IPS-15b (cell line): ENCODE data around the gene SLC30A2.

Source experiments
- H3K27me3 ChIP-seq: one replicate; pipeline ENCODE4 v1.6.1; 2013; ENCODE audit warnings: low read length; ENCODE audit not compliant: control insufficient read depth, insufficient read depth
- H3K36me3 ChIP-seq: one replicate; pipeline ENCODE4 v1.6.1; 2013; ENCODE audit warnings: low read length; ENCODE audit not compliant: control insufficient read depth, insufficient read depth
- H3K4me1 ChIP-seq: one replicate; pipeline ENCODE4 v1.6.1; 2013; ENCODE audit warnings: mild to moderate bottlenecking, low read length; ENCODE audit not compliant: control insufficient read depth, insufficient read depth
- H3K4me3 ChIP-seq: one replicate; pipeline ENCODE4 v1.5.1; 2013; ENCODE audit warnings: low read depth, low read length
- H3K9ac ChIP-seq: one replicate; pipeline ENCODE4 v1.6.1; 2013; ENCODE audit warnings: low read depth, mild to moderate bottlenecking, low read length
- H3K9me3 ChIP-seq: one replicate; pipeline ENCODE4 v1.6.1; 2013; ENCODE audit warnings: mild to moderate bottlenecking, low read length; ENCODE audit not compliant: control insufficient read depth, insufficient read depth

SLC30A2 gene

DNA sequence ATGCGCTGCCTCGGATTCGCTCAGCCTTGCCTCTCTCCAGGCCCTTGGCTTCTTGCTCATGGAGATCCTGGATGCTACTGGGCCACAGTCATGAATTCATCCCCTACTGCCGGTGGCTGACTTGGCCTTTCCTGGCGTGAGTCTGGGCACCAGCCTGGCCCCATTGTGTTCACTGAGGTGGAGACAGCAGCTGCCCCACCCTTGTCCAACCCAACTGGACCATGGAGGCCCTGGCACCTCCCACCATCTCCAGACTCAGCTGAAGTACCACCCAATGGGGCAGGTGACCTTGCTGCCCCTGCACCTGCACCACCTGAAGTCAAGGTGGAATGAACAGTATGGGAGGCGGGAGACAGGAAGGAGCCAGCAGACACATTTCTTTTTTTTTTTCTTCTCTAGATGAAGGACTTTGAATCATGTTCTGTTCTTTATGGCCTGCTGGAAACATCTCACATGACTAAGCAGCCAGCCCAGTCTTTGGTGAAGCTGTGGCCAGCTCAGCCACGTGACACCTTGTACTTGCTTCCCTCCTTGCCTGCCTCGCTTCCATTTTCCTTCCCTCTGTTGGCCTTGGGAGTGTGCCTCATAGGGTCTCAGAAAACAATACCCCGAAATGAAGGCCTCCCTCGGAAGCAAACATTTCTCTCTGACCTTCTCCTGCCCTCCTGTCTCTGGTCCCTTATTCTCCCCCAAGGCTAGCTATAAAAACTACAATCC is 3.8 kb upstream of the SLC30A2 start:
- Histone ChIP-seq H3K4me3 (no peak overlapping the region), H3K27me3 (peaks cover 62% of the 10 kb centered on the region), H3K36me3 (no peaks in the 10 kb centered on the region), H3K9ac (no peak overlapping the region), H3K4me1 (peaks cover 3% of the 10 kb centered on the region), H3K9me3 (no peaks in the 10 kb centered on the region)

DNA sequence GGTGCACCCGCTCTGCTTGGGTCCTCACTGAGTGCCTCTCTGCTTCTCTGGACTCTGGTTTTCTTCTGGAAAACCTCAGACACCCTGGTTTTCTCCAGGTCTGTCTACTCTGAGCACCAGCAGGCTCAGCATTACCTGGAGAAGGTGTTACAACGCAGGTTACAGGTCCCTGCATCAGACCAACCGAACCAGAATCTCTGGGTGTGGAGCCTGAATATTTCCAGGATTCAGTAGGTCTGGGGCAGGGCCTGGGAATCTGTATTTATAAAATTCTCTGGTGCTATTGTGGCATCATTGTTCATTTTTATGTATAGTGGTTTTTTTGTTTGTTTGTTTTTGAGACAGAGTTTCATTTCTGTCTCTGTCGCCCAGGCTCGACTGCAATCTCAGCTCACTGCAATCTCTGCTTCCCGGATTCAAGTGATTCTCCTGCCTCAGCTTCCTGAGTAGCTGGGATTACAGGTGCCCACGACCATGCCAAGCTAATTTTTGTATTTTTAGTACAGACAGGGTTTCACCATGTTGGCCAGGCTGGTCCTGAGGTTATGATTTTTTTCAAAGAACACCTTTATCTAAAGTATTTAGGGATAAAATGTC is 1.5 kb upstream of the SLC30A2 start:
- Histone ChIP-seq H3K9me3 (no peaks in the 10 kb centered on the region), H3K4me1 (no peaks in the 10 kb centered on the region), H3K36me3 (no peaks in the 10 kb centered on the region), H3K27me3 (peaks cover 79% of the 10 kb centered on the region), H3K4me3 (peak overlapping the region; percentile 56), H3K9ac (no peak overlapping the region)

DNA sequence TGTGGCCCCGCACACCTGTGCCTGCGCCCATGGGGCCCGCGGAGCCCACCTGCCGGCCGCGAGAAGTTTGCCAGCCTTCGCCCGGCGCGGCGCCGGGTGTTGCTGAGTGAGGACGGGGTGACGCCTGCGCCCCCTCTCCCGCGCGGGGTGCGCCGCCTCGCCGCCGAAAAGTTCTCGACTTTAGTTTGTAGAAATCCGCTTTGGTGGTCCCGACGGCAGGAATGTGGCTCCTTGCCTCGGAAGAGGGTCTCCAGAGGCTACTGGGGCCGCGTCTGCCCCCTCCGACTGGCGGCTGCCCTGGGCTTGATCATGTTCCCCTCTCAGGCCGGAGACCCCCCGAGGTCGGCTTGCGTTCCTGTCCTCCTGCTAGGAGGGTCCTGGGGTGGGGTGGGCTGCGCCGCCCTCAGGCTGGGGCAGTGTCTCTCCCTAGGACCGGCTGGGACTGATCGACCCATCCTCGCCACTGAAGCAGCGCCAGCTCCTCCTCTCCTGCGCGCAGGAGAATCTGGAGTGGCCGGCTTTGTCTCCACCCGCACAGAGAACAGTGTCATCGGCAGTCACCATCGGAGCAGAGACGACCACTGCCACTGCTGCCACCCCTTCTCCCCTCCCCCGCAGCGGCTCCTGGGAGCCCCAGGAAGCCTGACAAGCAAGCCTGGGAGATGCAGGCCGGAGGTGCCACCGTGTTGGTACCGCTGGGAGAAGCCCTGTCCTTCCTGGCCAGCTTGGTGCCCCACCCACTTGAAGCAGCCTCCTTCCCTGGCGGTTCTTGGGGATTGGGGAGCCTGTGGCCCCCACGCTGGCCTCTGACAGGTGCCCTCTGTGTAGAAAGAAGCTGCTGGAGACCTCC is 553 bp upstream of the SLC30A2 start:
- no peaks in the 10 kb centered on the region for H3K4me1 ChIP-seq
- H3K27me3 ChIP-seq, result peaks cover 87% of the 10 kb centered on the region
- H3K4me3 ChIP-seq, result peak overlapping the region; percentile 56
- no peak overlapping the region for H3K9ac ChIP-seq
- no peaks in the 10 kb centered on the region for H3K36me3 ChIP-seq
- no peaks in the 10 kb centered on the region for H3K9me3 ChIP-seq

GRCh38 chr1:26044971-26045721 is 772 bp downstream of the SLC30A2 start:
- Histone ChIP-seq H3K4me3 (peak overlapping the region; percentile 56), H3K9ac (no peak overlapping the region)

DNA sequence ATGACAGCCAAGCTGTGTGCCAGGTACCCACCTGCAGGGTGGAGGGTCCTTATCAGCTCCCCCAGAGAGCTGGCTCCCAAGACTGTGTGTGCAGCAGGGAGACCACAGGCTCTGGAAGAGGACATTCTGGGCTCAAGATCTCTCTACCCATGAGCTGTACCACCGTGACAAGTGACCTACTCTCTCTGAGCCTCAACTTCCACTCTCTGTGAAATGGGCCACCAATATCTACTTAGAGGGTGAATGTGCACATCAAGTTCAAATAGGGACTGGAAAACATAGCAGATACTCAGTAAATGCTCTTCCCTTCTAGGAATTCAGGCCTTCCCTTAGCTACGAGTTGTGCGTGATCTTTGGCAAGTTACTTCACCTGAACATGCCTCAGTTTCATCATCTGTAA is 1.5 kb downstream of the SLC30A2 start:
- Histone ChIP-seq H3K27me3 (peaks cover 75% of the 10 kb centered on the region), H3K9ac (no peak overlapping the region), H3K4me3 (no peak overlapping the region), H3K36me3 (no peaks in the 10 kb centered on the region), H3K9me3 (no peaks in the 10 kb centered on the region), H3K4me1 (no peaks in the 10 kb centered on the region)

More at GRCh38 chr1:26044971-26045721, 772 bp downstream of the SLC30A2 start:
- Histone ChIP-seq H3K27me3 (peaks cover 82% of the 10 kb centered on the region), H3K9me3 (no peaks in the 10 kb centered on the region), H3K4me1 (no peaks in the 10 kb centered on the region), H3K36me3 (no peaks in the 10 kb centered on the region)

DNA sequence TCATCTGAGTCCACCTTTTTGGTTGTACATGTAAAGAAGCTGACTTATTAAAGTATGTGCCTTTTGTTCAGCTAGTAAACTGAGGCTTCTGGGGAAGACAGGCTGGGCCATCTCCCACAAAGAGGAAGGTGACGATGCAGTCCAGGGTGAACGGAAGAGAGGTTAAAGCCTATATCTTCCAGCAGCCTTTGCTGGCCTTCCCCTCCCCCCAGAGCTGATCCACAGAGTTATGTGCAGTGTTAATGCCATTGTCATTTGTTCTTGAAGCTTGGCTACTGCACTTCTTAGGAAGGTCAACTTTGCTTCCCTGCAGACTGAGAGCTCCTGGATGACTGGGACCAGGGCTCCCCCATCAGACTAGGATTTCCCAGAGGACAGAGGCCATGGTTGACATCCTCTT is 2.2 kb downstream of the SLC30A2 start:
- Histone ChIP-seq H3K4me1 (no peaks in the 10 kb centered on the region), H3K9ac (no peak overlapping the region), H3K9me3 (no peaks in the 10 kb centered on the region), H3K27me3 (peaks cover 69% of the 10 kb centered on the region), H3K4me3 (no peak overlapping the region), H3K36me3 (no peaks in the 10 kb centered on the region)

DNA sequence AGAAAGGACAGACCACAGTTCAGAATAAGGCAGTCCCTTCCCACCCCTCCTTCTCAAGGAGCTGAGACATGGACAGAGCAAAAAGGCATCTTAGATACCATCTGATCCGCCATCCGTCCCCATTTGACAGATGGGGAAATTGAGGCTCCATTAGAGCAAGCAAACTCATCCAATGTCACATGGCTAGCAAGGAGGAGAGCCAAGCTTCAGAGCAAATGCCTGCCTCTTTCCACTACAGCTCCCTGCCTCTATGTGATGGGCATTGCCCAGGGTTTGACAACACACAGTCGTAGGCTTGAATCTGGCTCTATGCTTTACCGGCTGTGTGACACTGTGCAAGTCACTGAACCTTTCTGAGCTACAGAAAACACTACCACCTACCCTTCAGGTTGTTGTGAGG is 3.9 kb downstream of the SLC30A2 start:
- no peak overlapping the region for H3K4me3 ChIP-seq
- H3K9ac ChIP-seq, result no peak overlapping the region
- peaks cover 58% of the 10 kb centered on the region for H3K27me3 ChIP-seq
- no peaks in the 10 kb centered on the region for H3K4me1 ChIP-seq
- no peaks in the 10 kb centered on the region for H3K9me3 ChIP-seq
- H3K36me3 ChIP-seq, result no peaks in the 10 kb centered on the region

DNA sequence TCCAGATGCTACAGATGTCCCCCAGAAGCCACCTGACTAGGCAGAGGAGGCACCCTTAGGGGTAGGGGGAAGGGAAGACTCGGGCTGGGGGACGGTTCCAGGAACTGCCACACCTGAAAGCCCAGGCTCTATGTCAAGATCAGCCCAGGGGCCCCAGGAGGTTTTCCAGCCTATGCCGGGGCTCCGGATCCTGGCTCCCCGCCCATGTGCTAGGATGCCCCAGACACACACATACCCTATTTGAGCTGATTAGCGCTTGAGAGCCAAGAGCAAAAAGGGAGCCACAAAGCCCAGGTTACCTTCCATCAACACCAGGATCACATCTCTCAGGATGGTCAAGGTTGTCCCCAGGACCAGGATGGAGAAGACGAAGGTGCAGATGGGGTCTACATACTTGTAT is 4.5 kb downstream of the SLC30A2 start:
- Histone ChIP-seq H3K36me3 (no peaks in the 10 kb centered on the region), H3K4me1 (no peaks in the 10 kb centered on the region), H3K4me3 (no peak overlapping the region), H3K27me3 (peaks cover 58% of the 10 kb centered on the region), H3K9me3 (no peaks in the 10 kb centered on the region), H3K9ac (no peak overlapping the region)

DNA sequence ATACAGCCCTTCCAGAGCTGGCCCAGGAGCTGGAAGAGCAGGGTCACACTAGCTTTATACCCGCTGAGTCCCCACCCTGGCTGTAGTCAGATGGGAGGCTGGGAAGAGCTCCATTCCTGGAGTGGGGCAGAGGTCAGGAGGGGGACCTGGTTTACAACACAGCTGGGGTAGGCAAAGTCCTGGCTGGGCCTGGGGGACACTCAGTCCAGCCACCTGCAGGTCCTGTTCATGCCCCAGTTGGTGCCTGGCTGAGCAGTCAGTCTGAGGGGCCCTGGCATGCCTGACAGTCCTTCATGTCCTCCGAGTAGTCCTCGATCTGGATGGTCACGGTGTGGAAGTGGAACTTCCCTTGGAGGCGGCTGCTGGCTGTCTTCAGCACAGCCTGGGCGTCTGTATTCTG is 7.0 kb downstream of the SLC30A2 start:
- Histone ChIP-seq H3K27me3 (peaks cover 47% of the 10 kb centered on the region), H3K4me3 (no peak overlapping the region), H3K36me3 (no peaks in the 10 kb centered on the region), H3K4me1 (peaks cover 3% of the 10 kb centered on the region), H3K9me3 (no peaks in the 10 kb centered on the region), H3K9ac (no peak overlapping the region)

DNA sequence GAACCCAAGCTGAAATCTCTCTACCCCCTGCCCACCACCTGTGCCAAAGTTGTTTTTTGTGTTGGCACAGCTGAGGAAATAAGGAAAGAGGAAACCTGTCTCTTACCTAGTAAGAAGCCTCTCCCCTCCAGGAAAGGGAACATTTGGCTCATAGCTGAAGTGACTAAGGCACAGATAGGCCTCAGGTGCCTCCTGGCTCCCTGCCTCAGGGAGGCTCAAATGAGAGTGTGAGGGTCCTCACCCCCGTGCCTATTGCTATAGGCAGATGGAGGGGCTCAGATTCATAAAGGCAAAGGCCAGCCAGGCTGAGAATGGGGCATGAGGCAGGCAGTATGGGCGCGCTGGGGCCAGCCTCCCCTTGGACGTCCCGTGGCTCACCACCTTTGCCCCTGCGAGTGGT is 7.4 kb downstream of the SLC30A2 start:
- Histone ChIP-seq H3K9me3 (no peaks in the 10 kb centered on the region), H3K36me3 (no peaks in the 10 kb centered on the region), H3K27me3 (peaks cover 47% of the 10 kb centered on the region), H3K4me1 (peaks cover 3% of the 10 kb centered on the region), H3K4me3 (no peak overlapping the region), H3K9ac (no peak overlapping the region)

DNA sequence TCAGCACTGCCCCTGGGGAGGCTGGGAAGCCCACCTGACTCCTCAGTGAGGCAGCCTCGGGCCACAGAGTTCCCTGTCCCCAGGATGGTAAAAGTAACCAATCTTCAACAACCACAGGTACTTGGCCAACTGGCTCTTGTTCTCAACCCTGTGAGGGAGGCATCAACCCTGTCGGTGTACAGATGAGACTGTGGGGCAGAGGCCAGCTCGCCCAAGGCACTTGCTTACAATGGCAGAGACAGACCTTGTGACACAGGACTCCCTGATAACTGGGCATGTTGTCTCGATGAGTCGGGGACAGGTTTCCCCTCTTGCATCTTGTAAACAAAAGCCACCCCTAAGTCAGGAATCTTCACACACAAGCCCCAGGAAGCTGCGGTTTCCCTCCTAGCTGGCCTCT is 8.0 kb downstream of the SLC30A2 start:
- peaks cover 42% of the 10 kb centered on the region for H3K27me3 ChIP-seq

More for the DNA sequence above, 8.0 kb downstream of the SLC30A2 start:
- Histone ChIP-seq H3K36me3 (no peaks in the 10 kb centered on the region), H3K9me3 (no peaks in the 10 kb centered on the region), H3K9ac (no peak overlapping the region), H3K4me3 (no peak overlapping the region), H3K4me1 (peaks cover 3% of the 10 kb centered on the region)
